DND-41 (cell line): ENCODE data around the gene KHSRP.
A peak's percentile ranks its signal among the peaks of the same experiment; 100 is the strongest.

Experiments
- ATAC-seq: fragments of 200-7000 bp; cut with Tn5 transposase; 3 replicates; pipeline ENCODE4 v1.9.1; 2021; ENCODE audit warnings: low read depth; ENCODE audit not compliant: insufficient read depth
- DNase-seq: peaks from one replicate; pipeline ENCODE4 v3.0.0-alpha.2; 2020
- H2AFZ ChIP-seq: 2 replicates; pipeline ENCODE4 v1.6.0; 2012; ENCODE audit warnings: low read depth, low read length
- H3K27ac ChIP-seq: 2 replicates; pipeline ENCODE4 v1.5.1; 2012; ENCODE audit warnings: low read length, inconsistent platforms
- H3K27me3 ChIP-seq: fragments of 200-600 bp; sonication (generic); 2 replicates; pipeline ENCODE4 v1.6.0; 2012; ENCODE audit warnings: low read length, mild to moderate bottlenecking, inconsistent platforms; ENCODE audit not compliant: insufficient read depth, poor library complexity
- H3K36me3 ChIP-seq: 2 replicates; pipeline ENCODE4 v1.5.1; 2012; ENCODE audit warnings: low read length, inconsistent platforms; ENCODE audit not compliant: insufficient read depth
- H3K4me1 ChIP-seq: 2 replicates; pipeline ENCODE4 v1.5.1; 2012; ENCODE audit warnings: mild to moderate bottlenecking, low read length; ENCODE audit not compliant: insufficient read depth
- H3K4me2 ChIP-seq: 2 replicates; pipeline ENCODE4 v1.6.0; 2012; ENCODE audit warnings: mild to moderate bottlenecking, moderate library complexity, low read length, inconsistent platforms; ENCODE audit not compliant: insufficient read depth
- H3K4me3 ChIP-seq, 2 experiments: fragments of 200-600 bp in 1 of 2; shearing (Covaris generic) in 1 of 2; 2 replicates each; pipeline ENCODE4 v1.5.1; 2012 to 2016; ENCODE audit warnings: inconsistent platforms in 2 of 2, low read length in 2 of 2, mild to moderate bottlenecking in 2 of 2, low read depth in 1 of 2, moderate library complexity in 1 of 2
- H3K79me2 ChIP-seq: 2 replicates; pipeline ENCODE4 v1.6.0; 2012; ENCODE audit warnings: low read length, inconsistent platforms; ENCODE audit not compliant: insufficient read depth
- H3K9ac ChIP-seq: 2 replicates; pipeline ENCODE4 v1.6.0; 2012; ENCODE audit warnings: low read depth, mild to moderate bottlenecking, inconsistent platforms, low read length, moderate library complexity
- H3K9me3 ChIP-seq: 2 replicates; pipeline ENCODE4 v1.5.1; 2012; ENCODE audit warnings: low read length, moderate library complexity, mild to moderate bottlenecking, inconsistent platforms; ENCODE audit not compliant: insufficient read depth, severe bottlenecking
- H4K20me1 ChIP-seq: 2 replicates; pipeline ENCODE4 v1.6.0; 2012; ENCODE audit warnings: low read length; ENCODE audit not compliant: insufficient read depth
- EZH2 ChIP-seq: IDR thresholded peaks from 3 replicates; pipeline ENCODE4 v1.6.1; 2012; ENCODE audit warnings: borderline replicate concordance, low read depth, mild to moderate bottlenecking, moderate library complexity, low read length, inconsistent platforms; ENCODE audit not compliant: severe bottlenecking
- TF ChIP-seq, protein P1 (sequence below): IDR thresholded peaks from 2 replicates; pipeline ENCODE4 v1.5.1; 2012; ENCODE audit warnings: borderline replicate concordance, low read length, moderate library complexity, mild to moderate bottlenecking; ENCODE audit not compliant: poor library complexity, severe bottlenecking; ENCODE audit errors: extremely low read depth

Gene KHSRP

DNA sequence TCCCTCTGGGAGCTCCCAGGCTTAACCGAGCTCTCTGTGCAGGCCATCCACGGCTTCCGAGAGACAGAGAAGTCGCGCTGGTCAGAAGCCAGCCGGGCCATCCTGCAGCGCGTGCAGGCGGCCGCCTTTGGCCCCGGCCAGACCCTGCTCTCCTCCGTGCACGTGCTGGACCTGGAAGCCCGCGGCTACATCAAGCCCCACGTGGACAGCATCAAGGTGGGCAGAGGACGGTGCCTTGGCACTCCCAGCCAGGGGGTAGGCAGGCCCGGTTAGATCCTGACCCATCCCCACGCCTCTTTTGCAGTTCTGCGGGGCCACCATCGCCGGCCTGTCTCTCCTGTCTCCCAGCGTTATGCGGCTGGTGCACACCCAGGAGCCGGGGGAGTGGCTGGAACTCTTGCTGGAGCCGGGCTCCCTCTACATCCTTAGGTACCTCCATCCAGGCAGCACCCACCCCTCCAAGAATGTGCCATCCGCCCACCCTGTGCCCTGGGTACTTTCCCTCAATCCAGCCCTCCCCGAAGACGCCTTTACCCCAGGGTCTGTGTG is 50.4 kb downstream of the KHSRP start:
- peak overlapping the region; percentile 41 for H3K9ac ChIP-seq
- peaks cover 9% of the 10 kb centered on the region; the same call in 1 of the 2 replicates for H3K79me2 ChIP-seq
- TF ChIP-seq, protein P1, sequence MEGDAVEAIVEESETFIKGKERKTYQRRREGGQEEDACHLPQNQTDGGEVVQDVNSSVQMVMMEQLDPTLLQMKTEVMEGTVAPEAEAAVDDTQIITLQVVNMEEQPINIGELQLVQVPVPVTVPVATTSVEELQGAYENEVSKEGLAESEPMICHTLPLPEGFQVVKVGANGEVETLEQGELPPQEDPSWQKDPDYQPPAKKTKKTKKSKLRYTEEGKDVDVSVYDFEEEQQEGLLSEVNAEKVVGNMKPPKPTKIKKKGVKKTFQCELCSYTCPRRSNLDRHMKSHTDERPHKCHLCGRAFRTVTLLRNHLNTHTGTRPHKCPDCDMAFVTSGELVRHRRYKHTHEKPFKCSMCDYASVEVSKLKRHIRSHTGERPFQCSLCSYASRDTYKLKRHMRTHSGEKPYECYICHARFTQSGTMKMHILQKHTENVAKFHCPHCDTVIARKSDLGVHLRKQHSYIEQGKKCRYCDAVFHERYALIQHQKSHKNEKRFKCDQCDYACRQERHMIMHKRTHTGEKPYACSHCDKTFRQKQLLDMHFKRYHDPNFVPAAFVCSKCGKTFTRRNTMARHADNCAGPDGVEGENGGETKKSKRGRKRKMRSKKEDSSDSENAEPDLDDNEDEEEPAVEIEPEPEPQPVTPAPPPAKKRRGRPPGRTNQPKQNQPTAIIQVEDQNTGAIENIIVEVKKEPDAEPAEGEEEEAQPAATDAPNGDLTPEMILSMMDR, result no peak
- TF ChIP-seq EZH2, result no peak
- H3K4me3 ChIP-seq, result peak overlapping the region in 1 of 2 experiments; percentile 54; a peak in 3 of 4 replicates
- peak overlapping the region; percentile 49 for H3K27ac ChIP-seq
- H3K4me2 ChIP-seq, result peak overlapping the region; percentile 67
- DNase-seq (no peak), ATAC-seq (no peak)
- H3K9me3 ChIP-seq, result no peaks in the 10 kb centered on the region
- H3K4me1 ChIP-seq, result peaks cover 20% of the 10 kb centered on the region
- no peak overlapping the region for H2AFZ ChIP-seq
- peaks cover 21% of the 10 kb centered on the region for H3K36me3 ChIP-seq
- H3K27me3 ChIP-seq, result no peaks in the 10 kb centered on the region
- no peaks in the 10 kb centered on the region; the same call in 1 of the 2 replicates for H4K20me1 ChIP-seq

- H2AFZ ChIP-seq, result peak overlapping the region; percentile 4
- TF ChIP-seq, protein P1, result no peak
- no peak for TF ChIP-seq EZH2
- DNase-seq, result no peak
- peaks cover 20% of the 10 kb centered on the region for H3K4me1 ChIP-seq
- H3K79me2 ChIP-seq, result peaks cover 9% of the 10 kb centered on the region; the same call in 1 of the 2 replicates
- H3K4me2 ChIP-seq, result peak overlapping the region; percentile 67
- H3K27me3 ChIP-seq, result no peaks in the 10 kb centered on the region
- no peaks in the 10 kb centered on the region; the same call in 1 of the 2 replicates for H4K20me1 ChIP-seq
- H3K27ac ChIP-seq, result peak overlapping the region; percentile 49
- peaks cover 19% of the 10 kb centered on the region for H3K36me3 ChIP-seq
- no peak for ATAC-seq
- H3K9ac ChIP-seq, result peak overlapping the region; percentile 41
- H3K9me3 ChIP-seq, result no peaks in the 10 kb centered on the region
- peak overlapping the region; percentile 4 to 54; a peak in 3 of 4 replicates for H3K4me3 ChIP-seq
Observed at GRCh38 chr19:6373813-6374108, 50.9 kb downstream of the KHSRP start.

GRCh38 chr19:6373096-6373812 is 51.4 kb downstream of the KHSRP start:
- peaks cover 24% of the 10 kb centered on the region for H3K36me3 ChIP-seq
- peaks cover 9% of the 10 kb centered on the region; the same call in 1 of the 2 replicates for H3K79me2 ChIP-seq
- peak overlapping the region; percentile 88 for H3K9ac ChIP-seq
- TF ChIP-seq EZH2, result no peak
- TF ChIP-seq, protein P1, result no peak
- H3K4me2 ChIP-seq, result peak overlapping the region; percentile 81
- no peaks in the 10 kb centered on the region for H3K27me3 ChIP-seq
- H3K4me3 ChIP-seq, result peak overlapping the region; percentile 72 to 84
- H3K4me1 ChIP-seq, result peaks cover 20% of the 10 kb centered on the region
- H4K20me1 ChIP-seq, result no peaks in the 10 kb centered on the region; the same call in 1 of the 2 replicates
- no peaks in the 10 kb centered on the region for H3K9me3 ChIP-seq
- DNase-seq (peak; percentile 99), ATAC-seq (peak; percentile 68)
- H3K27ac ChIP-seq, result peak overlapping the region; percentile 93
- H2AFZ ChIP-seq, result peak overlapping the region; percentile 93
